ENCODE measurements around the gene PTPRM. TPM values are rescaled to one million over a fixed set of nuclear protein-coding genes. Genes with fewer than 3 reads are reported as not detected.

PTPRM gene
- total RNA-seq, 1 donor from 2014 or later: 63.2 TPM

- TF ChIP-seq, protein P1, sequence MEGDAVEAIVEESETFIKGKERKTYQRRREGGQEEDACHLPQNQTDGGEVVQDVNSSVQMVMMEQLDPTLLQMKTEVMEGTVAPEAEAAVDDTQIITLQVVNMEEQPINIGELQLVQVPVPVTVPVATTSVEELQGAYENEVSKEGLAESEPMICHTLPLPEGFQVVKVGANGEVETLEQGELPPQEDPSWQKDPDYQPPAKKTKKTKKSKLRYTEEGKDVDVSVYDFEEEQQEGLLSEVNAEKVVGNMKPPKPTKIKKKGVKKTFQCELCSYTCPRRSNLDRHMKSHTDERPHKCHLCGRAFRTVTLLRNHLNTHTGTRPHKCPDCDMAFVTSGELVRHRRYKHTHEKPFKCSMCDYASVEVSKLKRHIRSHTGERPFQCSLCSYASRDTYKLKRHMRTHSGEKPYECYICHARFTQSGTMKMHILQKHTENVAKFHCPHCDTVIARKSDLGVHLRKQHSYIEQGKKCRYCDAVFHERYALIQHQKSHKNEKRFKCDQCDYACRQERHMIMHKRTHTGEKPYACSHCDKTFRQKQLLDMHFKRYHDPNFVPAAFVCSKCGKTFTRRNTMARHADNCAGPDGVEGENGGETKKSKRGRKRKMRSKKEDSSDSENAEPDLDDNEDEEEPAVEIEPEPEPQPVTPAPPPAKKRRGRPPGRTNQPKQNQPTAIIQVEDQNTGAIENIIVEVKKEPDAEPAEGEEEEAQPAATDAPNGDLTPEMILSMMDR (conservative IDR thresholded peaks at IDR 0.05; ENCODE audit: low read depth, low read length): no peak
- no peak overlapping the region for H3K4me3 ChIP-seq (ENCODE audit: low read depth, low read length)
- no peak for DNase-seq (ENCODE audit: low read depth)
Observed at GRCh38 chr18:8277270-8277669, 710.2 kb downstream of the PTPRM start.

DNA sequence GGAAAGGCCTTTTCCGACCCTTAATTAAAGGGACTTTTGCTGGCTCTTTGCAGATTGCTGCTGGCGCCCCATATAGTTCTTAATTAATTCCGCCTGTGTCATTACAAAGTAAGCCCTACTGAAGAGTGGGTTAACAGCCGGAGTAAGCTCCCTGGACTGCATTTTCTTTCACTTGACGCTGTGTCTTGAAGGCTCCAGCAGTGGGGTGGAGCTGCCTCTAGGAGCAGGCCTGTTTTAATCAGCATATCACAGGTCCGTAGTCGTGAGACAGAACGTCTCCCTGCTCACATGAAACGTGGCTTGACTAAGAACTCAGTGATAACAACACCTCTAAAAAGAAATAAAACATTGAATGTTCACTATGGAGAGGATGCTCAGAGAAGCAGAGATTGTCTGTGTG, 712.2 kb downstream of the PTPRM start:
- no peak overlapping the region for H3K4me3 ChIP-seq (ENCODE audit: low read depth, low read length)
- DNase-seq (ENCODE audit: low read depth): no peak
- TF ChIP-seq, protein P1 (conservative IDR thresholded peaks at IDR 0.05; ENCODE audit: low read depth, low read length): no peak

- H3K4me3 ChIP-seq (ENCODE audit: low read depth, low read length): no peak overlapping the region
- DNase-seq (ENCODE audit: low read depth): no peak
- TF ChIP-seq, protein P1 (conservative IDR thresholded peaks at IDR 0.05; ENCODE audit: low read depth, low read length): no peak
Observed at GRCh38 chr18:8279781-8280330, 712.7 kb downstream of the PTPRM start.

DNA sequence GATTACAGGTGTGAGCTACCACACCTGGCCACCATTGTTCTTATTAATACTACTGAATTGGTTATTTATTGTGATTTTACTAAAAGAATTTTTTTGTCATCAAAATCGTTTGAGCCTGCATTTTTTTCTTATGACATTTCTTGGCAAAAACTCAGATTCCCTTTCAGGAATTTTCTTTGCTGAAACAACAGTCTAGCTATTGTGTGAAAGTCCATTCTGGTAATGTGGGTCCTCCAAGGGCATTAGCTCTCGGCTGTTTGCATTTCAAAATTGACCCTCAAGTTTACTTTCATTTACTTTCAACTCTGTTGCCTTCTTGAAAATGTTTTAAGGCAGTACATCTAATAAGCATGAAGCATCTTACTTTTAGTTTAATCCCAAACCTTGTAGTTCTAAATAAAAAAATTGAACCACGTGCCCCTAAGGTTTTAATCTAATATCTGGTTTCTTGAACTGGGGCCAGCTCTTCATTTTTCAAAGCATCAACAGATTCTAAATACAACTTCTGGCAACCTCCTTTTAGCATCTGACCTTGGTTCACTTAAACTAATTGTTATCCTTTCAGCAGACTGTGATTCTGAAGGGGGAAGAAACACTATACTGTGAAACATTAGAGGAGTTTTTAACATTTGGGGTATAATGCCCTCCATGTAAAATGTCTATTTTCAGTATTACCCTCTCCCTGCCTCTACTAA, 716.9 kb downstream of the PTPRM start:
- no peak overlapping the region for H3K4me3 ChIP-seq (ENCODE audit: low read depth, low read length)
- DNase-seq (ENCODE audit: low read depth): no peak
- TF ChIP-seq, protein P1 (conservative IDR thresholded peaks at IDR 0.05; ENCODE audit: low read depth, low read length): no peak

DNA sequence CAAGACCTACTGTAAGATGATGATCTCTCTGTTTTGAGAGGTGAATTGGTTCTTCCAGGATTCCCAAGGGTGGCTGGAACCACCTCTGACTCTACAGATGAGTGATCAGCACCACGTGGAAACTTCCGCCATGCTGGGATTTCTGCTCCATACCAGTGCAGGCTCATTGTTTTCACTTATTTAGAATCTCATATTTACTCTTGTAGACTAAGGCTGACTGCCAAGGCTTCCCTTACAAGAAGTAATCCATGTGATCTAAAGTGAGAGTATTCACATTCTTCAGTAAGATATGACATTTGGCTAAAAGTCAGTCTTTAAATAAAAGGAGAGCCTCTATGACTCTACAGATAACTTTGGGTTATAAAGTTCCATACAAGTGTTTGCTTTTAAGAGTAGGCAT, 719.2 kb downstream of the PTPRM start:
- TF ChIP-seq, protein P1 (conservative IDR thresholded peaks at IDR 0.05; ENCODE audit: low read depth, low read length): no peak
- H3K4me3 ChIP-seq (ENCODE audit: low read depth, low read length): no peak overlapping the region
- DNase-seq (ENCODE audit: low read depth): no peak

DNA sequence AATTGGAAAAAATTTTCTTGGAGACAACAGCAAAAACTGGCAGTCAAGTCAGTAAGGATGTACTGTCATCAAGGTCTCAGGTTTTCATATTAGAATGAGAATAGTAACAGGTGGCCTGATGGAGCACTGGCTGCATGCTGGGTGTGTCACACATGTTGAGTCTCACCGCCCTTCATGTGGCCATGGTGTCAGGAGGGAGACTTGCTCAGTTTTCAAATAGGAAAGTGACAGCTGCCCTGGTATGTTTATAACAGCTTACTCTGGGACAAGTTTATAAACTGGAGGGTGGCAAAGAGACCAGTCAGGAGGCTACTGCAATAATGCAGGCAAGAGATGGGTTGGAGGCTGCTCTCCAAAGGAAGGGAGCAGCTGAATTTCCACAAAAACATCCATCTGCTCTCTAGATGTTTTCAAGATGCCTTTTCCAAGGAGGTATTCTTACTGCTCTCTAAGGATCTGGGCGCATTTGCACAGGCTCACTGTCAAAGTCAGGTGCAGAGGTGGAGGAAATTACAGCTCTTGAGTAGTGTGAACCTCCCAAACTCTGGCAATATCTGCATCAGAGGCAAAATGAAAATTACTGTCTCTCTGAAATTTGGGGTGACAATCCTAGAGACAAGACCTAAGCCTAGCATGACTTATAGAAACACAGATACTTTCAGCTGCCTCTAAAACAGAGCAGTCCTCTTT, 720.2 kb downstream of the PTPRM start:
- DNase-seq (ENCODE audit: low read depth): no peak

More for the DNA sequence above, 720.2 kb downstream of the PTPRM start:
- no peak overlapping the region for H3K4me3 ChIP-seq (ENCODE audit: low read depth, low read length)
- TF ChIP-seq, protein P1 (conservative IDR thresholded peaks at IDR 0.05; ENCODE audit: low read depth, low read length): no peak
